ENCODE measurements around the gene VN1R5. TPM values are rescaled to one million over a fixed set of nuclear protein-coding genes. Genes with fewer than 3 reads are reported as not detected.

Gene VN1R5
- total RNA-seq, 4 donors from 2014 or later = not detected

GRCh38 chr1:247247568-247247967 is 8.3 kb upstream of the VN1R5 start:
- 83 to 100% methylated on average over 1 of the region's 1 CpG for WGBS, 2 donors (ENCODE audit: low coverage in 1 of 2)

GRCh38 chr1:247266053-247266452 is 10.2 kb downstream of the VN1R5 start:
- H3K4me3 ChIP-seq = no peak overlapping the region
- no peaks in the 10 kb centered on the region for H3K4me1 ChIP-seq
- no peak for ATAC-seq
- H3K36me3 ChIP-seq = no peaks in the 10 kb centered on the region
- H3K9me3 ChIP-seq = peaks cover 0 to 41% (median 0%) of the 10 kb centered on the region in 3 donors
- TF ChIP-seq POLR2A (IDR thresholded peaks at IDR 0.05) (no peak), POLR2AphosphoS5 (IDR thresholded peaks at IDR 0.05) (no peak), CTCF (IDR thresholded peaks at IDR 0.05) (no peak), EP300 (IDR thresholded peaks at IDR 0.05) (no peak)
- no peaks in the 10 kb centered on the region for H3K27me3 ChIP-seq
- no peak overlapping the region for H3K27ac ChIP-seq
- 78 to 94% methylated on average over 4 to 5 of the region's 5 CpGs for WGBS, 2 donors (ENCODE audit: low coverage in 1 of 2)

More at GRCh38 chr1:247247568-247247967, 8.3 kb upstream of the VN1R5 start:
- H3K27ac ChIP-seq = no peak overlapping the region
- no peak for ATAC-seq
- TF ChIP-seq EP300 (IDR thresholded peaks at IDR 0.05) (no peak), POLR2AphosphoS5 (IDR thresholded peaks at IDR 0.05) (no peak), POLR2A (IDR thresholded peaks at IDR 0.05) (no peak), CTCF (IDR thresholded peaks at IDR 0.05) (no peak)
- H3K27me3 ChIP-seq = no peaks in the 10 kb centered on the region
- no peak overlapping the region for H3K4me3 ChIP-seq
- no peaks in the 10 kb centered on the region for H3K4me1 ChIP-seq
- no peaks in the 10 kb centered on the region for H3K36me3 ChIP-seq
- H3K9me3 ChIP-seq = peaks cover 0 to 27% (median 0%) of the 10 kb centered on the region in 3 donors

GRCh38 chr1:247268390-247269045 is 12.6 kb downstream of the VN1R5 start:
- ATAC-seq = no peak

GRCh38 chr1:247269133-247269532 is 13.3 kb downstream of the VN1R5 start:
- H3K27ac ChIP-seq = no peak overlapping the region
- H3K4me1 ChIP-seq = no peaks in the 10 kb centered on the region
- H3K9me3 ChIP-seq = peaks cover 0 to 43% (median 0%) of the 10 kb centered on the region in 3 donors
- H3K36me3 ChIP-seq = no peaks in the 10 kb centered on the region
- no peaks in the 10 kb centered on the region for H3K27me3 ChIP-seq
- no peak for TF ChIP-seq POLR2AphosphoS5 (IDR thresholded peaks at IDR 0.05)
- TF ChIP-seq CTCF (IDR thresholded peaks at IDR 0.05) = no peak
- no peak for TF ChIP-seq EP300 (IDR thresholded peaks at IDR 0.05)
- no peak for TF ChIP-seq POLR2A (IDR thresholded peaks at IDR 0.05)
- H3K4me3 ChIP-seq = no peak overlapping the region
- ATAC-seq = no peak

More at GRCh38 chr1:247268390-247269045, 12.6 kb downstream of the VN1R5 start:
- Histone ChIP-seq H3K9me3 (peaks cover 0 to 50% (median 0%) of the 10 kb centered on the region in 3 donors), H3K27me3 (no peaks in the 10 kb centered on the region), H3K4me1 (no peaks in the 10 kb centered on the region), H3K27ac (no peak overlapping the region), H3K4me3 (no peak overlapping the region), H3K36me3 (no peaks in the 10 kb centered on the region)
- TF ChIP-seq EP300 (IDR thresholded peaks at IDR 0.05) (no peak), POLR2A (IDR thresholded peaks at IDR 0.05) (no peak), POLR2AphosphoS5 (IDR thresholded peaks at IDR 0.05) (no peak), CTCF (IDR thresholded peaks at IDR 0.05) (no peak)
- WGBS, 2 donors (ENCODE audit: low coverage in 1 of 2) = no CpG with 5 or more reads among the region's 2 CpGs

GRCh38 chr1:247270003-247270402 is 14.1 kb downstream of the VN1R5 start:
- no peak overlapping the region for H3K4me3 ChIP-seq
- ATAC-seq = no peak
- 100% methylated on average over 1 of the region's 1 CpG; no CpG with 5 or more reads in 1 of the 2 donors for WGBS, 2 donors (ENCODE audit: low coverage in 1 of 2)
- H3K36me3 ChIP-seq = no peaks in the 10 kb centered on the region
- H3K27ac ChIP-seq = no peak overlapping the region
- no peaks in the 10 kb centered on the region for H3K4me1 ChIP-seq
- H3K27me3 ChIP-seq = no peaks in the 10 kb centered on the region
- TF ChIP-seq EP300 (IDR thresholded peaks at IDR 0.05) (no peak), POLR2A (IDR thresholded peaks at IDR 0.05) (no peak), POLR2AphosphoS5 (IDR thresholded peaks at IDR 0.05) (no peak), CTCF (IDR thresholded peaks at IDR 0.05) (no peak)
- H3K9me3 ChIP-seq = peaks cover 0 to 39% (median 0%) of the 10 kb centered on the region in 3 donors
